ENCODE results near the gene ARL4A. TPM values are rescaled to one million over a fixed set of nuclear protein-coding genes. Genes with fewer than 3 reads are reported as not detected.

ARL4A gene
- total RNA-seq, 2 donors from 2014 or later: 27.5 to 88.8 TPM

- H3K27ac ChIP-seq: no peak overlapping the region
- TF ChIP-seq CTCF (IDR thresholded peaks at IDR 0.05): no peak
Measured at GRCh38 chr7:12647364-12648219, 39.8 kb upstream of the ARL4A start.

DNA sequence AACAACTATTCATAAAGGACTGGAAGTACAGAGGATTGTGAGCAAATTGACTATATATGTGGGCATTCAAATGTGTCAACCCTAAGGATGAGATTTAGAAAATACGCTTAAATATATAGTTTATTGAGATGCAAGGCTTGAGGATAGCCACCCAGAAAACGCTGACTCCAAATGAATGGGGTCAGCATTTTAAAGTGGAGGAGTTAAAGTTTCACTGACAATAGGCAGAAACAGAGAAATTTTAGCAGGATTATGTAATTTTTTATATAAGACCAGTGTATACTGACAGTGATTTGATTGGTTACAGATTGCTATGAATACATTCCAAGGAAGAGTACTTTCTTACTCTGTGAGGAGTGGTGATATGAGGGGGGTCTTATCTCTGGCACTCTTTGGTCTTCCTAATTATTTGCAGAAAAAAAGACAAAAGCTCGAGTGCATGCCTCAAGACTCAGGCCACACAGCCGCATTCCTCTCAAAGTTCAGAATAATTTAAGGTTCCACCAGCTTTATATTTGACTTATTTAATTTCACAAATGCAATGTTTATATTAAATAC, 38.6 kb upstream of the ARL4A start:
- no peak for DNase-seq
- intact Hi-C loops (cut with DNase I): no loop called here
- H3K36me3 ChIP-seq: no peaks in the 10 kb centered on the region
- no peaks in the 10 kb centered on the region for H3K27me3 ChIP-seq
- TF ChIP-seq CTCF (IDR thresholded peaks at IDR 0.05): no peak
- no peak overlapping the region for H3K9ac ChIP-seq (ENCODE audit: low read depth in 2 of 2, low read length in 2 of 2)
- H3K4me3 ChIP-seq: no peak overlapping the region
- no peak overlapping the region for H3K27ac ChIP-seq
- no peaks in the 10 kb centered on the region for H3K4me1 ChIP-seq
- no peaks in the 10 kb centered on the region for H3K9me3 ChIP-seq

More at GRCh38 chr7:12647364-12648219, 39.8 kb upstream of the ARL4A start:
- no peaks in the 10 kb centered on the region for H3K4me1 ChIP-seq
- H3K27me3 ChIP-seq: no peaks in the 10 kb centered on the region
- H3K9me3 ChIP-seq: no peaks in the 10 kb centered on the region
- intact Hi-C loops (cut with DNase I): no loop called here
- no peak overlapping the region for H3K4me3 ChIP-seq
- peak; percentile 25 for DNase-seq
- H3K9ac ChIP-seq (ENCODE audit: low read depth in 2 of 2, low read length in 2 of 2): no peak overlapping the region
- H3K36me3 ChIP-seq: no peaks in the 10 kb centered on the region

DNA sequence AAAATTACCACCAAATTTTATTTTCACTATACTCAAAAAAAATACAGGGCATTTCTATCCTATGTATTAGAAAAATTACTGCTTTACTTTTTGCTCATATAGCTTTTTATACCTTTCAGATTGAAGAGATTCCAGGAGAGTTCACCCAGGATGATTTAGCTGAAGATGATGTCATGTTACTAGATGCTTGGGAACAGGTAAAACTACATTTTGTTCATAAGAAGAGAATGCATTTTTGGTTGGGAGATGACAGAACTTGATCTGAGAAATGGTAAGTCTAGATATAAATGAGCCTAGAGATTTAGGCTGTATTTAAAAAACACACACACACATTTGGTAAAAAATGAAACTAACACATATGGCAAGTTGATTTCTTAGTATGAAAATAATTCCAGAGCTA, 38.1 kb upstream of the ARL4A start:
- H3K4me1 ChIP-seq: no peaks in the 10 kb centered on the region
- no peak overlapping the region for H3K4me3 ChIP-seq
- intact Hi-C loops (cut with DNase I): no loop called here
- no peaks in the 10 kb centered on the region for H3K9me3 ChIP-seq
- TF ChIP-seq CTCF (IDR thresholded peaks at IDR 0.05): no peak
- H3K36me3 ChIP-seq: no peaks in the 10 kb centered on the region
- H3K27me3 ChIP-seq: no peaks in the 10 kb centered on the region
- no peak for DNase-seq
- no peak overlapping the region for H3K27ac ChIP-seq
- H3K9ac ChIP-seq (ENCODE audit: low read depth in 2 of 2, low read length in 2 of 2): no peak overlapping the region

DNA sequence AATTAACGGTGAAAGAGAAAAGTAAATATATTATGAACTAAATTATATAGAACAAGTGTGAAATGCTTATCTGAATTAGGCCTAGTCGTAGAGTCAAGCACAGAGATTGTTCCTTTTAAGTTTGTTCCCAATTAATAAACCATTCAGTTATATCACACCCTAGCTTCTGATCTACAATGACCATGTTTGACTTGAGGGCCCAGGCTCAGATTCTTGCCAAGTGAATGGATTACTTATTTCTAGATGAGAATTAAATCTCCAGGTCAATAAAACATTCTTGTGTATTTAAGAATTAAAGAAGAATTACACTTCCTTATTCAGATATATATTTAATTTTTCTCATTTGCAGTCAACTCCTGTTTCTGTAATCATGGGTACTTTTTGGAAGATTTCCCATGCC, 37.4 kb upstream of the ARL4A start:
- no peak overlapping the region for H3K27ac ChIP-seq
- H3K4me1 ChIP-seq: no peaks in the 10 kb centered on the region
- no peak overlapping the region for H3K4me3 ChIP-seq
- H3K9ac ChIP-seq (ENCODE audit: low read depth in 2 of 2, low read length in 2 of 2): no peak overlapping the region
- intact Hi-C loops (cut with DNase I): no loop called here
- no peaks in the 10 kb centered on the region for H3K36me3 ChIP-seq
- no peaks in the 10 kb centered on the region for H3K9me3 ChIP-seq
- H3K27me3 ChIP-seq: no peaks in the 10 kb centered on the region
- no peak for DNase-seq
- TF ChIP-seq CTCF (IDR thresholded peaks at IDR 0.05): no peak

- H3K36me3 ChIP-seq: no peaks in the 10 kb centered on the region
- intact Hi-C loops (cut with DNase I): no loop called here
- H3K27me3 ChIP-seq: no peaks in the 10 kb centered on the region
- H3K9me3 ChIP-seq: no peaks in the 10 kb centered on the region
- no peak for TF ChIP-seq CTCF (IDR thresholded peaks at IDR 0.05)
- no peaks in the 10 kb centered on the region for H3K4me1 ChIP-seq
- no peak for DNase-seq
- H3K27ac ChIP-seq: no peak overlapping the region
- no peak overlapping the region for H3K4me3 ChIP-seq
- no peak overlapping the region for H3K9ac ChIP-seq (ENCODE audit: low read depth in 2 of 2, low read length in 2 of 2)
Measured at GRCh38 chr7:12653110-12653509, 34.3 kb upstream of the ARL4A start.
